HEK293T (cell line): ENCODE results near the gene B3GLCT.

Experiments
- CTCF ChIA-PET: fragments of 350-600 bp; formaldehyde crosslinking; extraction: SDS; loops from one replicate; lab custom pipeline; 2021; ENCODE audit warnings: antibody characterized with exemption, inconsistent platforms; lab: Yijun Ruan, JAX
- POLR2A ChIA-PET: fragments of 350-600 bp; formaldehyde crosslinking; extraction: SDS; loops from one replicate; lab custom pipeline; 2020; ENCODE audit warnings: antibody characterized with exemption, inconsistent platforms; lab: Yijun Ruan, JAX
- DNase-seq: peaks from one replicate; pipeline ENCODE4 v3.0.0; 2012; ENCODE audit warnings: mixed read lengths; ENCODE audit errors: extremely low spot score
- ARNT ChIP-seq: fragments of 450-650 bp; IDR thresholded peaks from 2 replicates; pipeline ENCODE4 v1.6.1; 2017; ENCODE audit warnings: mild to moderate bottlenecking
- BHLHE40 ChIP-seq: fragments of 450-650 bp; IDR thresholded peaks from 2 replicates; pipeline ENCODE4 v1.6.1; 2016; ENCODE audit warnings: mild to moderate bottlenecking, moderate library complexity, borderline replicate concordance
- CTBP1 ChIP-seq: fragments of 450-650 bp; IDR thresholded peaks from 2 replicates; pipeline ENCODE4 v1.6.1; 2016; ENCODE audit warnings: borderline replicate concordance
- ELF4 ChIP-seq: fragments of 450-650 bp; IDR thresholded peaks from 2 replicates; pipeline ENCODE4 v1.6.1; 2017; ENCODE audit warnings: antibody characterized with exemption
- FOXA1 ChIP-seq: fragments of 450-650 bp; IDR thresholded peaks from 2 replicates; pipeline ENCODE4 v1.6.1; 2016; ENCODE audit warnings: mild to moderate bottlenecking
- FOXK2 ChIP-seq: fragments of 450-650 bp; IDR thresholded peaks from 2 replicates; pipeline ENCODE4 v1.6.1; 2016; ENCODE audit warnings: mild to moderate bottlenecking
- FOXM1 ChIP-seq: fragments of 450-650 bp; IDR thresholded peaks from 2 replicates; pipeline ENCODE4 v1.6.1; 2017; ENCODE audit warnings: mild to moderate bottlenecking, borderline replicate concordance
- HDGF ChIP-seq: fragments of 450-650 bp; IDR thresholded peaks from 2 replicates; pipeline ENCODE4 v1.6.1; 2017; ENCODE audit warnings: antibody characterized with exemption, borderline replicate concordance
- L3MBTL2 ChIP-seq: fragments of 450-650 bp; conservative IDR thresholded peaks from 2 replicates; pipeline ENCODE4 v1.6.1; 2016; ENCODE audit warnings: mild to moderate bottlenecking
- LEF1 ChIP-seq: fragments of 450-650 bp; IDR thresholded peaks from 2 replicates; pipeline ENCODE4 v1.6.1; 2017; ENCODE audit warnings: mild to moderate bottlenecking, borderline replicate concordance
- NFRKB ChIP-seq: fragments of 450-650 bp; IDR thresholded peaks from 2 replicates; pipeline ENCODE4 v1.6.1; 2016; ENCODE audit warnings: mild to moderate bottlenecking, moderate library complexity
- PKNOX1 ChIP-seq: fragments of 450-650 bp; IDR thresholded peaks from 2 replicates; pipeline ENCODE4 v1.6.1; 2016
- SP1 ChIP-seq: fragments of 450-650 bp; IDR thresholded peaks from 2 replicates; pipeline ENCODE4 v1.6.1; 2017
- SUZ12 ChIP-seq: fragments of 450-650 bp; IDR thresholded peaks from 2 replicates; pipeline ENCODE4 v1.6.1; 2016; ENCODE audit warnings: mild to moderate bottlenecking
- TARDBP ChIP-seq: fragments of 450-650 bp; IDR thresholded peaks from 2 replicates; pipeline ENCODE4 v1.6.1; 2016
- ZNF384 ChIP-seq: fragments of 450-650 bp; IDR thresholded peaks from 2 replicates; pipeline ENCODE4 v1.6.1; 2016

The B3GLCT gene

GRCh38 chr13:31240921-31241320 lies 41.1 kb downstream of the B3GLCT start:
- no peak for TF ChIP-seq FOXK2
- TF ChIP-seq HDGF: no peak
- TF ChIP-seq ZNF384: no peak
- TF ChIP-seq TARDBP: no peak
- no peak for TF ChIP-seq PKNOX1
- TF ChIP-seq ELF4: no peak
- no peak for TF ChIP-seq FOXA1
- TF ChIP-seq SUZ12: no peak
- no peak for TF ChIP-seq LEF1
- TF ChIP-seq BHLHE40: no peak
- no peak for TF ChIP-seq CTBP1
- no peak for TF ChIP-seq SP1
- no peak for TF ChIP-seq FOXM1
- TF ChIP-seq ARNT: no peak
- TF ChIP-seq NFRKB: no peak

GRCh38 chr13:31242367-31242766 lies 42.6 kb downstream of the B3GLCT start:
- POLR2A ChIA-PET: interaction anchor here (1.2 kb wide), 1 partner anchor 20 kb away, joined by 4 read pairs; no protein-coding TSS in a partner anchor
- DNase-seq: no peak
- CTCF ChIA-PET: no interaction called here
- no peak for TF ChIP-seq HDGF
- TF ChIP-seq ZNF384: no peak
- no peak for TF ChIP-seq L3MBTL2
- TF ChIP-seq ELF4: no peak
- TF ChIP-seq FOXM1: no peak
- no peak for TF ChIP-seq SUZ12
- no peak for TF ChIP-seq FOXK2
- TF ChIP-seq LEF1: no peak
- no peak for TF ChIP-seq TARDBP
- no peak for TF ChIP-seq SP1

More at GRCh38 chr13:31240921-31241320, 41.1 kb downstream of the B3GLCT start:
- POLR2A ChIA-PET: interaction anchor here (1.2 kb wide), 1 partner anchor 21 kb away, joined by 4 read pairs; no protein-coding TSS in a partner anchor
- DNase-seq: no peak
- CTCF ChIA-PET: no interaction called here

- no peak for DNase-seq
- POLR2A ChIA-PET: no interaction called here
- CTCF ChIA-PET: no interaction called here
- TF ChIP-seq FOXA1: no peak
- no peak for TF ChIP-seq ELF4
- TF ChIP-seq CTBP1: no peak
- TF ChIP-seq BHLHE40: no peak
- TF ChIP-seq L3MBTL2: no peak
- no peak for TF ChIP-seq ZNF384
- TF ChIP-seq HDGF: no peak
- no peak for TF ChIP-seq PKNOX1
Measured at GRCh38 chr13:31242916-31243315, 43.1 kb downstream of the B3GLCT start.

- CTCF ChIA-PET: interaction anchor here (0.6 to 2.5 kb wide), 2 partner anchors 10 to 123 kb away, joined by 3 to 6 read pairs; no protein-coding TSS in a partner anchor
- no peak for TF ChIP-seq LEF1
- no peak for TF ChIP-seq ZNF384
- POLR2A ChIA-PET: no interaction called here
- DNase-seq: no peak
Measured at GRCh38 chr13:31245598-31246373, 46.0 kb downstream of the B3GLCT start.

GRCh38 chr13:31246918-31247317 lies 47.1 kb downstream of the B3GLCT start:
- no peak for DNase-seq
- ChIA-PET POLR2A (no interaction called here), CTCF (interaction anchor here (0.7 to 1.9 kb wide), 2 partner anchors 11 to 166 kb away, joined by 3 to 8 read pairs; no protein-coding TSS in a partner anchor)
- no peak for TF ChIP-seq NFRKB
- TF ChIP-seq CTBP1: no peak

- DNase-seq: no peak
- TF ChIP-seq LEF1 (no peak), FOXM1 (no peak), ZNF384 (no peak), CTBP1 (no peak), FOXK2 (no peak), HDGF (no peak), SP1 (no peak), TARDBP (no peak), L3MBTL2 (no peak), ELF4 (no peak), PKNOX1 (no peak), FOXA1 (no peak), NFRKB (no peak), BHLHE40 (no peak), ARNT (no peak), SUZ12 (no peak)
- CTCF ChIA-PET: interaction anchor here (1.9 kb wide), 1 partner anchor 12 kb away, joined by 8 read pairs; no protein-coding TSS in a partner anchor
- POLR2A ChIA-PET: no interaction called here
Measured at GRCh38 chr13:31248361-31248760, 48.6 kb downstream of the B3GLCT start.
